Psoas muscle (tissue), 8 donors: Measurements from ENCODE around the gene PPP2R2C. TPM values are rescaled to one million over a fixed set of nuclear protein-coding genes. Genes with fewer than 3 reads are reported as not detected.

Source experiments
- ATAC-seq, 4 donors: fragments of 200-7000 bp; cut with Tn5 transposase; one replicate each; pipeline ENCODE4 v1.9.1; 2020; ENCODE audit warnings: moderate library complexity in 3 of 4, mild to moderate bottlenecking in 2 of 4
- DNase-seq, 2 donors: peaks; one replicate each; pipeline ENCODE4 v3.0.0-alpha.2; 2020
- H3K27ac ChIP-seq: fragments of 200-600 bp; one replicate; pipeline ENCODE4 v1.8.0; 2022
- H3K27me3 ChIP-seq, 3 donors: fragments of 200-600 bp in 1 of 3; one replicate each; pipeline versions ENCODE4 v1.6.1 to v1.8.0; 2013 to 2022; ENCODE audit warnings: low read length in 2 of 3, mild to moderate bottlenecking in 2 of 3, moderate library complexity in 1 of 3; ENCODE audit not compliant: insufficient read depth in 3 of 3
- H3K36me3 ChIP-seq, 2 donors: fragments of 200-600 bp in 1 of 2; one replicate each; pipeline versions ENCODE4 v1.6.1 to v1.8.0; 2013 to 2022; ENCODE audit warnings: low read depth in 1 of 2, mild to moderate bottlenecking in 1 of 2, moderate library complexity in 1 of 2; ENCODE audit not compliant: insufficient read depth in 1 of 2
- H3K4me1 ChIP-seq: fragments of 200-600 bp; one replicate; pipeline ENCODE4 v1.8.0; 2022
- H3K4me3 ChIP-seq: fragments of 200-600 bp; one replicate; pipeline ENCODE4 v1.8.0; 2022; ENCODE audit warnings: mild to moderate bottlenecking
- H3K9me3 ChIP-seq: fragments of 200-600 bp; one replicate; pipeline ENCODE4 v1.8.0; 2022
- WGBS, 3 donors: extraction: QIAGEN DNeasy Blood & Tissue Kit; methylation state at CpG; one replicate each; pipeline versions ENCODE4 v1.1.6 to v1.1.7; 2013; 5-methylcytosine and 5-hydroxymethylcytosine counted together
- intact Hi-C, 2 donors: fragments of 100-400 bp; cut with DNase I; formaldehyde crosslinking; loops; one replicate each; pipeline versions ENCODE4 v1.11.0 to v1.14.2; 2022
- polyA plus RNA-seq, 3 donors: library from polyadenylated mRNA; stranded (reverse); fragments of 200-250 nt; gene quantifications; one replicate each; pipeline ENCODE4 v1.2.3, GENCODE V29; 2013
- total RNA-seq, 4 donors: library from RNA; stranded (reverse); fragmentation: NEBNext Ultra II Directional in 2 of 4; extraction: Animal tissue kit (Norgen Biotek cat#: 25700) in 2 of 4; gene quantifications; one replicate each; pipeline versions ENCODE4 v1.2.1 to v1.2.4, GENCODE V29; 2021 to 2023
- TF ChIP-seq, protein P1 (sequence below): fragments of 200-600 bp; IDR thresholded peaks from one replicate; pipeline ENCODE4 v1.8.0; 2022; ENCODE audit warnings: antibody characterized with exemption
- donor health status: healthy with polysubstance abuse.
- donor health status: DM: no; HTN: no; CAD: no; lungs with moderate emphysema.
- donor health status: Bipolar disorder and iron deficiency.
- donor health status: healthy.
- donor health status: DM: yes; HTN: yes; CAD: no.
- donor health status: DM: no; HTN: no; CAD: no.
- donor health status: DM: no; HTN: no; CAD: no.
- donor health status: DM: yes; HTN: yes; CAD: no.

The PPP2R2C gene
- total and polyA plus RNA-seq, 7 donors: 0.08 to 3.2 (median 1.2) TPM

DNA sequence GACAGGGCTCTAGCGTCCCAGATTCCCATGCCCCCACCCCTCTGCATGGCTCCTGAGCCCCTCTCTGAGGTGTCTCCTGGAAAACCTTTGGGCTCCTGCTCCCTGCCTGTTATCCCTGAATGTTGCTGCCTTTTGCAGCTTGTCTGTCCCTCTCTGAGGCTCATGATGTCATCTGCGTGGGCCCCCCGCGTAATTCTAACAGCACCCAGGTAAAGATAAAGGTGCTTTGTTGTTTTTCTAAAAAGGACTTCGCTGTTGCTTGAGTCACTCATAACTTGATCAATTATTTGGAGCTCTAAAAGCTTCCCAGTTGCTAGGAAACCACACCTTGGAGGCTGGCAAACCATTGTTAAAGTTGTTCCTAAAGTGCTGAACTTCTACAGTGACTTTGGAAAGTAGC lies 166.1 kb downstream of the PPP2R2C start:
- H3K36me3 ChIP-seq: peaks cover 0 to 21% of the 10 kb centered on the region in 2 donors
- ATAC-seq: no peak
- TF ChIP-seq, protein P1, sequence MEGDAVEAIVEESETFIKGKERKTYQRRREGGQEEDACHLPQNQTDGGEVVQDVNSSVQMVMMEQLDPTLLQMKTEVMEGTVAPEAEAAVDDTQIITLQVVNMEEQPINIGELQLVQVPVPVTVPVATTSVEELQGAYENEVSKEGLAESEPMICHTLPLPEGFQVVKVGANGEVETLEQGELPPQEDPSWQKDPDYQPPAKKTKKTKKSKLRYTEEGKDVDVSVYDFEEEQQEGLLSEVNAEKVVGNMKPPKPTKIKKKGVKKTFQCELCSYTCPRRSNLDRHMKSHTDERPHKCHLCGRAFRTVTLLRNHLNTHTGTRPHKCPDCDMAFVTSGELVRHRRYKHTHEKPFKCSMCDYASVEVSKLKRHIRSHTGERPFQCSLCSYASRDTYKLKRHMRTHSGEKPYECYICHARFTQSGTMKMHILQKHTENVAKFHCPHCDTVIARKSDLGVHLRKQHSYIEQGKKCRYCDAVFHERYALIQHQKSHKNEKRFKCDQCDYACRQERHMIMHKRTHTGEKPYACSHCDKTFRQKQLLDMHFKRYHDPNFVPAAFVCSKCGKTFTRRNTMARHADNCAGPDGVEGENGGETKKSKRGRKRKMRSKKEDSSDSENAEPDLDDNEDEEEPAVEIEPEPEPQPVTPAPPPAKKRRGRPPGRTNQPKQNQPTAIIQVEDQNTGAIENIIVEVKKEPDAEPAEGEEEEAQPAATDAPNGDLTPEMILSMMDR: no peak
- H3K9me3 ChIP-seq: no peaks in the 10 kb centered on the region
- no peak for DNase-seq
- H3K4me3 ChIP-seq: no peak overlapping the region
- H3K27me3 ChIP-seq: peaks cover 0 to 42% (median 10%) of the 10 kb centered on the region in 3 donors
- intact Hi-C loops: no loop called here
- H3K27ac ChIP-seq: no peak overlapping the region
- WGBS, 3 donors: 79 to 84% (median 80%) methylated on average over 5 of the region's 5 CpGs
- no peaks in the 10 kb centered on the region for H3K4me1 ChIP-seq

DNA sequence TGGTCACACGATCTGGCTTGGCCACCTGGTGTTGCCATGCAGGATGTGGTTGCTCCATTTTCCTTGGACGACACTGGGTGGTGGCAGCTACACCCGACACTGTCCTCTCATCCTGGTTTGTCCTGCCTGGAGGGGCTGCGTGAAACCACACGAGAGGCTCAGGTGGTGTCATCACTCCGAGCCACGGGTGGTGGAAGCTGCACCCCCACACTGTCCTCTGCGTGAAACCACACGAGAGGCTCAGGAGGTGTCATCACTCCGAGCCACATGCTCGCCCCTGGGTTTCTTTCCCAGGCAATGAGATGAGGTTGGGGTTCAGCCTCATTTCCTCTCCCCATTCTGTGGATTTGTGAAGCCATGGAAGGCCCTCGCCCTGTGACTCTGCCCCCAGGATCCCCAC lies 168.5 kb downstream of the PPP2R2C start:
- H3K27me3 ChIP-seq: peaks cover 0 to 21% (median 0%) of the 10 kb centered on the region in 3 donors
- TF ChIP-seq, protein P1: no peak
- H3K4me1 ChIP-seq: no peaks in the 10 kb centered on the region
- ATAC-seq (no peak), DNase-seq (no peak)
- H3K4me3 ChIP-seq: no peak overlapping the region
- H3K9me3 ChIP-seq: no peaks in the 10 kb centered on the region
- 90 to 91% (median 90%) methylated on average over 12 of the region's 12 CpGs for WGBS, 3 donors
- H3K27ac ChIP-seq: no peak overlapping the region
- peaks cover 0 to 30% of the 10 kb centered on the region in 2 donors for H3K36me3 ChIP-seq
- intact Hi-C loops: no loop called here

DNA sequence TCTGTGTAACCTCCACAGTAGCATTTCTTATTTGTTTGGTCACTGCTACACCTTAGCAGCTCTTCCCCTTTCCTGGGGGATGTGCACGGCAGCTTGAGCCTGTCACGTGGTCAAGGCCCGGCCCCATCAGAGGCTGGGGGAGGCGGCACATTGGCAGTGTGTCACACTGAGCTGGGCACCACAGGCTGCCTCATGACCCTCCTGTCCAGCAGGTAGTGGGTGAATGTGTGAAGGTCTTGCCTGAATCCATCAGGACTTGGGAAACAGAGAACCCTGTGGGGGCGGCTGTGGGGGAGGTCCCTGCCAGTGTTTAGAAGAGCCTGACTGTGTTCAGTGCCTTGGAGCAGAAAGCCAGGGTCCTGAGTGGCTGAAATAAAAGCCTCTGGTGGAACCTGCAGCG lies 169.5 kb downstream of the PPP2R2C start:
- intact Hi-C loops: no loop called here
- H3K36me3 ChIP-seq: peaks cover 0 to 35% of the 10 kb centered on the region in 2 donors

DNA sequence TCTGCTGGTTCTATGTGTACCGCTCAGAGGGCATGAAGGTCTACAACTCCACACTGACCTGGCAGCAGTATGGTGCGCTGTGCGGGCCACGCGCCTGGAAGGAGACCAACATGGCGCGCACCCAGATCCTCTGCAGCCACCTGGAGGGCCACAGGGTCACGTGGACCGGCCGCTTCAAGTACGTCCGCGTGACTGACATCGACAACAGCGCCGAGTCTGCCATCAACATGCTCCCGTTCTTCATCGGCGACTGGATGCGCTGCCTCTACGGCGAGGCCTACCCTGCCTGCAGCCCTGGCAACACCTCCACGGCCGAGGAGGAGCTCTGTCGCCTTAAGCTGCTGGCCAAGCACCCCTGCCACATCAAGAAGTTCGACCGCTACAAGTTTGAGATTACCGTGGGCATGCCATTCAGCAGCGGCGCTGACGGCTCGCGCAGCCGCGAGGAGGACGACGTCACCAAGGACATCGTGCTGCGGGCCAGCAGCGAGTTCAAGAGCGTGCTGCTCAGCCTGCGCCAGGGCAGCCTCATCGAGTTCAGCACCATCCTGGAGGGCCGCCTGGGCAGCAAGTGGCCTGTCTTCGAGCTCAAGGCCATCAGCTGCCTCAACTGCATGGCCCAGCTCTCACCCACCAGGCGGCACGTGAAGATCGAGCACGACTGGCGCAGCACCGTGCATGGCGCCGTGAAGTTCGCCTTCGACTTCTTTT lies 170.5 kb downstream of the PPP2R2C start:
- H3K4me1 ChIP-seq: no peaks in the 10 kb centered on the region
- intact Hi-C loops: no loop called here
- peaks cover 0 to under 1% (median 0%) of the 10 kb centered on the region in 3 donors for H3K27me3 ChIP-seq
- DNase-seq (no peak), ATAC-seq (no peak)
- H3K27ac ChIP-seq: no peak overlapping the region
- TF ChIP-seq, protein P1: no peak
- no peak overlapping the region for H3K4me3 ChIP-seq
- no peaks in the 10 kb centered on the region for H3K9me3 ChIP-seq
- peaks cover 0 to 42% of the 10 kb centered on the region in 2 donors for H3K36me3 ChIP-seq
- 97 to 98% (median 98%) methylated on average over 55 of the region's 55 CpGs for WGBS, 3 donors

More for the DNA sequence above, 169.5 kb downstream of the PPP2R2C start:
- H3K27me3 ChIP-seq: peaks cover 0 to 10% (median 0%) of the 10 kb centered on the region in 3 donors
- no peak overlapping the region for H3K27ac ChIP-seq
- TF ChIP-seq, protein P1: no peak
- ATAC-seq (no peak), DNase-seq (no peak)
- H3K4me1 ChIP-seq: no peaks in the 10 kb centered on the region
- H3K9me3 ChIP-seq: no peaks in the 10 kb centered on the region
- WGBS, 3 donors: 80 to 92% (median 85%) methylated on average over 6 of the region's 6 CpGs
- H3K4me3 ChIP-seq: no peak overlapping the region
